Parathyroid adenoma (tissue), 2 donors: ENCODE measurements around the gene IMMP2L.

Experiments used
- H2AFZ ChIP-seq: fragments of 300-600 bp; sonication (generic); one replicate; pipeline ENCODE4 v1.7.0; 2017; ENCODE audit warnings: antibody characterized with exemption, mild to moderate bottlenecking
- H3K27ac ChIP-seq: fragments of 300-600 bp; sonication (generic); one replicate; pipeline ENCODE4 v1.7.0; 2017
- H3K27me3 ChIP-seq: fragments of 300-600 bp; sonication (generic); one replicate; pipeline ENCODE4 v1.7.0; 2017; ENCODE audit warnings: low read length; ENCODE audit not compliant: control insufficient read depth, insufficient read depth
- H3K36me3 ChIP-seq: fragments of 300-600 bp; sonication (generic); one replicate; pipeline ENCODE4 v1.7.0; 2017; ENCODE audit warnings: low read length; ENCODE audit not compliant: control insufficient read depth, insufficient read depth
- H3K4me1 ChIP-seq: fragments of 300-600 bp; sonication (generic); one replicate; pipeline ENCODE4 v1.7.0; 2017; ENCODE audit warnings: control low read depth
- H3K4me2 ChIP-seq: fragments of 300-600 bp; sonication (generic); one replicate; pipeline ENCODE4 v1.7.0; 2017; ENCODE audit warnings: low read length
- H3K4me3 ChIP-seq: fragments of 300-600 bp; sonication (generic); one replicate; pipeline ENCODE4 v1.7.0; 2017; ENCODE audit warnings: low read depth, low read length
- H3K79me2 ChIP-seq: fragments of 300-600 bp; sonication (generic); one replicate; pipeline ENCODE4 v1.7.0; 2017; ENCODE audit warnings: control low read depth
- H3K9ac ChIP-seq: fragments of 300-600 bp; sonication (generic); one replicate; pipeline ENCODE4 v1.7.0; 2017; ENCODE audit warnings: mild to moderate bottlenecking
- H3K9me3 ChIP-seq: fragments of 300-600 bp; sonication (generic); one replicate; pipeline ENCODE4 v1.7.0; 2017; ENCODE audit warnings: low read length; ENCODE audit not compliant: control insufficient read depth
- CTCF ChIP-seq: fragments of 300-600 bp; sonication (generic); IDR thresholded peaks from one replicate; pipeline ENCODE4 v1.7.0; 2017; ENCODE audit warnings: antibody characterized with exemption, mild to moderate bottlenecking
- donor health status: primary hyperparathyroidism.

IMMP2L gene

DNA sequence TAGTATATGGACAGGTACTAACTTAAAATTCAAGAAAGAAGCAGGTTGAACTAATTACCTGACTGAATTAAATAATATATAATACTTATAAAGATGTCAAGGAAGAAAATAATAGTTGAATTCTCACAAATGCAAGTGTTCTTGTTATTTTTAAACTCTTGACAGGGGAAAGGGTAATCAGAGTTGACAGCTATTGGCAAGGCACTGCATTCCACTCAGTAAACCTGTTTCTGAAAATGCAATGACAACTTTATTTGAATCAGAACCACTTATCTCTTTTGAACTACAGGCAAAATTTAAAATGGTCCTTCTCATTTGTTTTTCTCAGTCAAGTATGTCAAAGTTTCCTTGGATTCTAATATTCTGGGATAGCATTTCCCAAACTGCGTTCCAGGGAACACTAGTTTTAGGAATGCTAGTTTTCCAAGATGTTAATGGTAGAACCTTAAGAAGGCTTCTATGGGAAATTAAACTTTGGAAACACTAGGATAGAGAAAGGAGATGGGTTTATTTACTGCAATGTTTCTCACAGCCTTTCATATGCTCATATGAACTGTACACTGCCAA lies 575.1 kb downstream of the IMMP2L start:
- no peak for TF ChIP-seq CTCF
- Histone ChIP-seq H3K27ac (no peak overlapping the region), H3K9me3 (no peaks in the 10 kb centered on the region), H2AFZ (no peak overlapping the region), H3K4me2 (no peak overlapping the region), H3K9ac (no peak overlapping the region), H3K4me1 (no peaks in the 10 kb centered on the region), H3K36me3 (no peaks in the 10 kb centered on the region), H3K27me3 (no peaks in the 10 kb centered on the region), H3K79me2 (no peaks in the 10 kb centered on the region), H3K4me3 (no peak overlapping the region)

GRCh38 chr7:110983822-110984456 lies 578.4 kb downstream of the IMMP2L start:
- H3K4me1 ChIP-seq = no peaks in the 10 kb centered on the region
- no peaks in the 10 kb centered on the region for H3K36me3 ChIP-seq
- no peak overlapping the region for H3K9ac ChIP-seq
- no peaks in the 10 kb centered on the region for H3K27me3 ChIP-seq
- no peaks in the 10 kb centered on the region for H3K79me2 ChIP-seq
- no peak overlapping the region for H3K27ac ChIP-seq
- no peak overlapping the region for H2AFZ ChIP-seq
- H3K4me2 ChIP-seq = no peak overlapping the region
- no peak overlapping the region for H3K4me3 ChIP-seq
- no peak for TF ChIP-seq CTCF
- H3K9me3 ChIP-seq = no peaks in the 10 kb centered on the region

GRCh38 chr7:110977127-110977737 lies 585.1 kb downstream of the IMMP2L start:
- no peak overlapping the region for H3K4me3 ChIP-seq
- TF ChIP-seq CTCF = no peak

DNA sequence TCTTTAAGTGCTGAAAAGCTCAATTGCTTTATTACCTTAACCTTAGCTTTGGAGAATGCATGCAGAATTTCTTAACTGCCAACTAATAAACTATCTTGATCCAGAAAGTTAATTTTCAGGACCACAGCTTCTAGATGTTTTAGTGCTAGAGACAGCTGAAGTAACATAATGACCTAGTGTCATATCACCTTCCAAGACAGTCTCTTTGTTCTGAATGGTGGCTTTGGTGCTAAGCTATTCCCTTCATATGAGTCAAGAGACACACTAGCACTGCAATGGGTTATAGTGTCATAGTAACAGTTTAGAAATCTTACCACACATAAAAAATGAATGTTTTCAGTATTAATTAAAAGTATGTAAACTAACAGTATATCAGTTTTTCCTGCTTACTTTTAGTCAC lies 586.8 kb downstream of the IMMP2L start:
- Histone ChIP-seq H3K9me3 (no peaks in the 10 kb centered on the region), H3K4me2 (no peak overlapping the region), H2AFZ (no peak overlapping the region), H3K9ac (no peak overlapping the region), H3K4me3 (no peak overlapping the region), H3K4me1 (no peaks in the 10 kb centered on the region), H3K27ac (no peak overlapping the region), H3K36me3 (no peaks in the 10 kb centered on the region), H3K27me3 (no peaks in the 10 kb centered on the region), H3K79me2 (no peaks in the 10 kb centered on the region)
- TF ChIP-seq CTCF = no peak

More at GRCh38 chr7:110977127-110977737, 585.1 kb downstream of the IMMP2L start:
- Histone ChIP-seq H3K27ac (no peak overlapping the region), H3K9ac (no peak overlapping the region), H3K36me3 (no peaks in the 10 kb centered on the region), H3K27me3 (no peaks in the 10 kb centered on the region), H3K4me2 (no peak overlapping the region), H3K9me3 (no peaks in the 10 kb centered on the region), H2AFZ (no peak overlapping the region), H3K4me1 (no peaks in the 10 kb centered on the region), H3K79me2 (no peaks in the 10 kb centered on the region)
